OCI-LY3 (cell line): ENCODE results near the gene SOX18.
A peak's percentile ranks its signal among the peaks of the same experiment; 100 is the strongest.

ENCODE experiments used
- H2AFZ ChIP-seq: fragments of 200-600, 300-600 bp; shearing (Covaris generic); 2 replicates; pipeline ENCODE4 v1.6.0; 2014; ENCODE audit warnings: antibody characterized with exemption, low read depth, low read length
- H3K27ac ChIP-seq: fragments of 200-600, 300-600 bp; sonication (generic); 2 replicates; pipeline ENCODE4 v1.5.1; 2014; ENCODE audit warnings: mild to moderate bottlenecking, low read length, moderate library complexity, mixed read lengths
- H3K27me3 ChIP-seq: fragments of 200-600, 300-600 bp; sonication (generic); 2 replicates; pipeline ENCODE4 v1.6.1; 2014; ENCODE audit warnings: low read depth, low read length, mixed read lengths
- H3K36me3 ChIP-seq: fragments of 200-600, 300-600 bp; sonication (generic); replicated peaks from 2 replicates; pipeline ENCODE3; 2014; ENCODE audit warnings: low read depth, low read length, mixed read lengths
- H3K4me1 ChIP-seq: fragments of 300-600, 200-600 bp; sonication (generic); 2 replicates; pipeline ENCODE4 v1.6.1; 2014; ENCODE audit warnings: low read length, mixed read lengths
- H3K4me2 ChIP-seq: fragments of 200-600, 300-600 bp; sonication (generic); 2 replicates; pipeline ENCODE4 v1.6.1; 2014; ENCODE audit warnings: low read length, mixed read lengths
- H3K4me3 ChIP-seq: fragments of 300-600, 200-600 bp; sonication (generic); 2 replicates; pipeline ENCODE4 v1.5.1; 2014; ENCODE audit warnings: antibody characterized with exemption, mild to moderate bottlenecking, low read length, moderate library complexity
- H3K79me2 ChIP-seq: fragments of 300-600, 200-600 bp; shearing (Covaris generic); 2 replicates; pipeline ENCODE4 v1.6.1; 2014; ENCODE audit warnings: mild to moderate bottlenecking, low read length, mixed read lengths
- H3K9ac ChIP-seq: fragments of 300-600, 200-600 bp; shearing (Covaris generic); 2 replicates; pipeline ENCODE4 v1.6.0; 2014; ENCODE audit warnings: mild to moderate bottlenecking, low read length, moderate library complexity
- H3K9me3 ChIP-seq: fragments of 200-600, 300-600 bp; shearing (Covaris generic); 2 replicates; pipeline ENCODE4 v1.6.1; 2014; ENCODE audit warnings: low read length, mixed read lengths; ENCODE audit not compliant: insufficient read depth
- H4K20me1 ChIP-seq: fragments of 200-600, 300-600 bp; sonication (generic); 2 replicates; pipeline ENCODE4 v1.6.1; 2016; ENCODE audit warnings: low read length, mixed read lengths; ENCODE audit not compliant: insufficient read depth
- EZH2phosphoT487 ChIP-seq: fragments of 200-600 bp; shearing (Covaris generic); IDR thresholded peaks from 2 replicates; pipeline ENCODE4 v1.6.1; 2018; ENCODE audit warnings: antibody characterized with exemption, mixed run types, low read depth
- TF ChIP-seq, protein P1 (sequence below): fragments of 200-600, 300-600 bp; sonication (generic); IDR thresholded peaks from 2 replicates; pipeline ENCODE4 v1.5.1; 2014; ENCODE audit warnings: antibody characterized with exemption, low read length, low read depth

Gene SOX18

DNA sequence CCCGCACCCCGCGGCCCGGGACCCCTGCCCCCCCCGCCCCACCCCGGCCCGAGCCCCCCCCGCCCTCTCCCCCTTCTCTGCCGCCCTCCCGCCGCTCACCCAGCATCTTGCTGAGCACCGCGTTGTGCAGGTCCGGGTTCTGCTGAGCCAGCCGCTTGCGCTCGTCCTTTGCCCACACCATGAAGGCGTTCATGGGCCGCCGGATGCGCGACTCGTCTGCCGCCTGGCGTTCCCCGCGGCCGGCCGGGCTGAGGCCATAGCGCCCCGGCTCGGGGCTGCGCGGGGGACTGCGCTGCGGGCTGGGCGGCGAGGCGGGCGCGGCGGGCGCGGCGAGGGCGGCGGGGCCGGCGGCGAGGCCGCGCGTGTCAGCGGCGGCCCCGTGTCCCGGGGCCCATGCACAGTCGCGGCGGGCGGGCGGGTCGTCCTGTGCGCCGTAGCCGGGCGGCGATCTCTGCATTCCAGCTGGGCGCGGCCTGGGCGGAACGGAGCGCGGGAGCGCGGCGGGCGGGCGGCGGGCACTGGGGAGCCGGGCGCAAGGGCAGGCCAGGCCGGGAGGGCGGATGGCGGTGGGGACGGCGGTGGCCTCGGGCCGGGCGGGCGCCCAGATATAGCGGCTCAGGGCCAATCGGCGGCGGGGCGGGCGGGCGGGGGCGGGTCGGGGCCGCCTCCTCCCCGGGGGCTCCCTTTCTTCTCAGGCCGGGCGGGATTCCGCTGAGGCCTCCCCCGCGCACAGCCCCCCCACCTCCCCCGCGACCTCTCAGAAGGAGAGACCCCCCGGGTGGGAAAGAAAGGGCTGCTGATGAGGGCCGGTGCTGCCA is at the start of gene SOX18:
Gene SOX18, minus strand, starts transcription at position 580 of the 818 bp plus-strand sequence. Its CDS starts 123 bp downstream, at position 457.
- H3K9ac ChIP-seq: no peak within 1 kb of the TSS
- no peak within 1 kb of the TSS for H3K4me3 ChIP-seq
- H3K79me2 ChIP-seq: no peaks in the 10 kb centered on the region
- peaks cover 2% of the 10 kb centered on the region; the same call in 1 of the 2 replicates for H3K4me1 ChIP-seq
- no peaks in the 10 kb centered on the region for H3K9me3 ChIP-seq
- TF ChIP-seq, protein P1, sequence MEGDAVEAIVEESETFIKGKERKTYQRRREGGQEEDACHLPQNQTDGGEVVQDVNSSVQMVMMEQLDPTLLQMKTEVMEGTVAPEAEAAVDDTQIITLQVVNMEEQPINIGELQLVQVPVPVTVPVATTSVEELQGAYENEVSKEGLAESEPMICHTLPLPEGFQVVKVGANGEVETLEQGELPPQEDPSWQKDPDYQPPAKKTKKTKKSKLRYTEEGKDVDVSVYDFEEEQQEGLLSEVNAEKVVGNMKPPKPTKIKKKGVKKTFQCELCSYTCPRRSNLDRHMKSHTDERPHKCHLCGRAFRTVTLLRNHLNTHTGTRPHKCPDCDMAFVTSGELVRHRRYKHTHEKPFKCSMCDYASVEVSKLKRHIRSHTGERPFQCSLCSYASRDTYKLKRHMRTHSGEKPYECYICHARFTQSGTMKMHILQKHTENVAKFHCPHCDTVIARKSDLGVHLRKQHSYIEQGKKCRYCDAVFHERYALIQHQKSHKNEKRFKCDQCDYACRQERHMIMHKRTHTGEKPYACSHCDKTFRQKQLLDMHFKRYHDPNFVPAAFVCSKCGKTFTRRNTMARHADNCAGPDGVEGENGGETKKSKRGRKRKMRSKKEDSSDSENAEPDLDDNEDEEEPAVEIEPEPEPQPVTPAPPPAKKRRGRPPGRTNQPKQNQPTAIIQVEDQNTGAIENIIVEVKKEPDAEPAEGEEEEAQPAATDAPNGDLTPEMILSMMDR: no peak
- TF ChIP-seq EZH2phosphoT487: no peak
- H2AFZ ChIP-seq: no peak within 1 kb of the TSS
- H3K27me3 ChIP-seq: peaks cover 10% of the 10 kb centered on the region
- H3K4me2 ChIP-seq: no peak within 1 kb of the TSS
- no peaks in the 10 kb centered on the region for H4K20me1 ChIP-seq
- no peak within 1 kb of the TSS for H3K27ac ChIP-seq
- H3K36me3 ChIP-seq: no peaks in the 10 kb centered on the region

- no peaks in the 10 kb centered on the region for H3K36me3 ChIP-seq
- no peak overlapping the region for H3K4me2 ChIP-seq
- no peak overlapping the region for H3K4me3 ChIP-seq
- H3K4me1 ChIP-seq: peaks cover 34% of the 10 kb centered on the region
- no peak overlapping the region for H2AFZ ChIP-seq
- H3K79me2 ChIP-seq: no peaks in the 10 kb centered on the region
- TF ChIP-seq, protein P1: no peak
- TF ChIP-seq EZH2phosphoT487: no peak
- H4K20me1 ChIP-seq: no peaks in the 10 kb centered on the region
- H3K27ac ChIP-seq: no peak overlapping the region
- H3K9me3 ChIP-seq: no peaks in the 10 kb centered on the region
- H3K9ac ChIP-seq: no peak overlapping the region
- peaks cover 16% of the 10 kb centered on the region for H3K27me3 ChIP-seq
Measured at GRCh38 chr20:64098471-64099013, 49.1 kb upstream of the SOX18 start.

DNA sequence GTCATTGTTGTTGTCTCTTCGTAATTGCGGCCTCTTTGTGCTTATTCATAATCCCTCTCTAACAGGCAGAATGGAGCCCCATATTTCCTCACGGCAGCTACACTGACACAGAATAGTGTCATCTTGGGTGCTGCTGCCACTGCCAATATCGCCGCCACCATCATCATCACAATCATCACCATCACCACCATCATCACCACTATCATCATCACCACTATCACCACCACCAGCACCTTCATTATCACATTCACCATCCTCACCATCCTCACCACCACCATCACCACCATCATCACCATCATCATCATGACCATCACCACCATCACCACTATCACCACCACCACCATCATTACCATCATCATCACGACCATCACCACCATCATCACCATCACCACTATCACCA is 47.1 kb upstream of the SOX18 start:
- no peak overlapping the region for H3K27ac ChIP-seq
- no peaks in the 10 kb centered on the region for H3K36me3 ChIP-seq
- peaks cover 13% of the 10 kb centered on the region for H3K27me3 ChIP-seq
- peaks cover 31% of the 10 kb centered on the region for H3K4me1 ChIP-seq
- no peaks in the 10 kb centered on the region for H3K9me3 ChIP-seq
- TF ChIP-seq EZH2phosphoT487: no peak
- TF ChIP-seq, protein P1: no peak
- H3K79me2 ChIP-seq: no peaks in the 10 kb centered on the region
- no peak overlapping the region for H2AFZ ChIP-seq
- no peaks in the 10 kb centered on the region for H4K20me1 ChIP-seq
- H3K4me2 ChIP-seq: no peak overlapping the region
- no peak overlapping the region for H3K4me3 ChIP-seq
- H3K9ac ChIP-seq: no peak overlapping the region

DNA sequence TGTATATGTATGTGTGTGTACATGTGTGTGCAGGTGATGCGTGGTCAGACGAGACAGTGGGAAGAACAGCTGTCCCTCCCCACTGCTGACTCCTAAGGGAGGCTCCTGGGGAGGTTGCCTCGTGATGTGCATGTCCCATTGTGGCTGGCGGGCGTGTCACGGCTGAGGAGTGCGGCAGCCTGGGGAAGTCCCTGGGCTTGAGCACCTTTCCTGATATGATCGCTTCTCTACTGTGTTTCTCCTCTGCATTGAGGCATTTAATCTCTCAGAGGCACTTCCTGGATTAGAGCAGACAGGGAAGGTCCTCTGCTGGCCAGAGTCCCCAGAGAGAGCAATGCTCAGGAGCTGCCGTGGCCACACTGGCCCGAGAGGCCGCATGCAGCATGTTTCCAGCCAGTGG is 46.5 kb upstream of the SOX18 start:
- no peaks in the 10 kb centered on the region for H4K20me1 ChIP-seq
- H3K36me3 ChIP-seq: no peaks in the 10 kb centered on the region
- no peaks in the 10 kb centered on the region for H3K9me3 ChIP-seq
- H3K4me1 ChIP-seq: peaks cover 25% of the 10 kb centered on the region
- H3K27ac ChIP-seq: no peak overlapping the region
- H3K27me3 ChIP-seq: peaks cover 7% of the 10 kb centered on the region
- no peak overlapping the region for H2AFZ ChIP-seq
- no peak overlapping the region for H3K4me3 ChIP-seq
- no peak for TF ChIP-seq EZH2phosphoT487
- TF ChIP-seq, protein P1: no peak
- H3K9ac ChIP-seq: no peak overlapping the region
- no peaks in the 10 kb centered on the region for H3K79me2 ChIP-seq
- H3K4me2 ChIP-seq: peak overlapping the region; percentile 37
